B cell (primary cell): Measurements from ENCODE around the gene ZIC4. TPM values are rescaled to one million over a fixed set of nuclear protein-coding genes. Genes with fewer than 3 reads are reported as not detected.

Experiments used
- ATAC-seq: fragments of 200-7000 bp; cut with Tn5 transposase; one replicate; pipeline ENCODE4 v1.10.0; 2021; ENCODE audit warnings: low read depth, mild to moderate bottlenecking, moderate number of reproducible peaks, moderate library complexity
- CTCF ChIA-PET: fragments of 350-600 bp; sonication (Branson Sonifier 250); formaldehyde crosslinking; loops from one replicate; lab custom pipeline; 2021; ENCODE audit warnings: antibody characterized with exemption, inconsistent platforms; lab: Charles Lee
- POLR2A ChIA-PET: fragments of 350-600 bp; sonication (Branson Sonifier 250); formaldehyde crosslinking; loops from one replicate; lab custom pipeline; 2021; ENCODE audit warnings: antibody characterized with exemption; lab: Charles Lee
- DNase-seq: peaks from one replicate; pipeline ENCODE4 v3.0.0; 2013
- H2AFZ ChIP-seq: 2 replicates; pipeline ENCODE4 v1.6.1; 2012; ENCODE audit warnings: mild to moderate bottlenecking, low read depth, low read length; ENCODE audit not compliant: insufficient read depth, poor library complexity, severe bottlenecking
- H3K27ac ChIP-seq, 2 donors: 1 replicate in 1 of 2; 2 replicates in 1 of 2; pipeline ENCODE4 v1.5.1; 2012 to 2013; ENCODE audit warnings: low read length in 2 of 2, mild to moderate bottlenecking in 2 of 2, moderate library complexity in 1 of 2
- H3K27me3 ChIP-seq, 4 experiments: fragments of 200-600 bp in 1 of 4; sonication (generic) in 1 of 4; replicated peaks in 1 of 4; 1 replicate in 2 of 4; 2 replicates in 2 of 4; pipeline versions ENCODE4 v1.6.1 to v1.7.0; 2013 to 2016; ENCODE audit warnings: low read length in 3 of 4, mild to moderate bottlenecking in 2 of 4, mixed read lengths in 1 of 4, moderate library complexity in 1 of 4; ENCODE audit not compliant: insufficient read depth in 4 of 4, control insufficient read depth in 3 of 4; ENCODE audit errors: control extremely low read depth in 1 of 4
- H3K36me3 ChIP-seq, 2 experiments: replicated peaks in 1 of 2; 1 replicate in 1 of 2; 2 replicates in 1 of 2; pipeline versions ENCODE4 v1.6.1 to v1.7.1; 2013; ENCODE audit warnings: low read length in 1 of 2; ENCODE audit not compliant: insufficient read depth in 2 of 2, control insufficient read depth in 1 of 2; ENCODE audit errors: control extremely low read depth in 1 of 2, extremely low read depth in 1 of 2
- H3K4me1 ChIP-seq, 2 donors: fragments of 200-600 bp in 1 of 2; sonication (generic) in 1 of 2; 1 replicate in 1 of 2; 2 replicates in 1 of 2; pipeline versions ENCODE4 v1.5.1 to v1.6.1; 2013 to 2017; ENCODE audit warnings: low read length in 2 of 2; ENCODE audit not compliant: control insufficient read depth in 2 of 2, insufficient read depth in 2 of 2
- H3K4me2 ChIP-seq: replicated peaks from 2 replicates; pipeline ENCODE3; 2012; ENCODE audit warnings: mild to moderate bottlenecking, low read depth, low read length; ENCODE audit not compliant: poor library complexity, severe bottlenecking
- H3K4me3 ChIP-seq, 5 experiments: fragments of 200-600 bp in 1 of 5; sonication (generic) in 1 of 5; 1 replicate in 3 of 5; 2 replicates in 2 of 5; pipeline versions ENCODE4 v1.5.1 to v1.7.0; 2011 to 2016; ENCODE audit warnings: low read length in 4 of 5, mild to moderate bottlenecking in 4 of 5, low read depth in 2 of 5, control low read depth in 1 of 5, moderate library complexity in 1 of 5; ENCODE audit not compliant: insufficient read depth in 1 of 5; ENCODE audit errors: control extremely low read depth in 1 of 5, extremely low read depth in 1 of 5
- H3K79me2 ChIP-seq: fragments of 200-600 bp; sonication (generic); one replicate; pipeline ENCODE4 v1.6.0; 2016; ENCODE audit warnings: low read length; ENCODE audit not compliant: control insufficient read depth, insufficient read depth
- H3K9ac ChIP-seq: fragments of 200-600 bp; sonication (generic); 2 replicates; pipeline ENCODE4 v1.6.1; 2017; ENCODE audit warnings: mild to moderate bottlenecking, low read length, moderate library complexity
- H3K9me3 ChIP-seq, 3 donors: one replicate each; pipeline versions ENCODE4 v1.6.1 to v1.7.1; 2013; ENCODE audit warnings: low read length in 2 of 3; ENCODE audit not compliant: control insufficient read depth in 2 of 3, insufficient read depth in 1 of 3; ENCODE audit errors: control extremely low read depth in 1 of 3
- H4K20me1 ChIP-seq: 2 replicates; pipeline ENCODE4 v1.6.0; 2012; ENCODE audit warnings: mild to moderate bottlenecking, low read length; ENCODE audit not compliant: insufficient read depth, control insufficient read depth, poor library complexity, severe bottlenecking
- H3K27ac Mint-ChIP-seq: one replicate; pipeline ENCODE4 v1.8.0; 2021; ENCODE audit warnings: mixed read lengths
- H3K27me3 Mint-ChIP-seq: one replicate; pipeline ENCODE4 v1.8.0; 2021; ENCODE audit warnings: mixed read lengths
- H3K4me1 Mint-ChIP-seq: one replicate; pipeline ENCODE4 v1.8.0; 2021; ENCODE audit warnings: mixed read lengths
- H3K4me3 Mint-ChIP-seq: one replicate; pipeline ENCODE4 v1.8.0; 2021; ENCODE audit warnings: mixed read lengths
- H3K9me3 Mint-ChIP-seq: one replicate; pipeline ENCODE4 v1.8.0; 2022; ENCODE audit warnings: mixed read lengths; ENCODE audit not compliant: insufficient read depth
- CTCF ChIP-seq: fragments of 200-600 bp; IDR thresholded peaks from one replicate; pipeline ENCODE4 v1.8.0; 2022; ENCODE audit warnings: antibody characterized with exemption, mild to moderate bottlenecking
- EZH2 ChIP-seq: IDR thresholded peaks from 2 replicates; pipeline ENCODE4 v1.6.1; 2012; ENCODE audit warnings: borderline replicate concordance, low read depth, mild to moderate bottlenecking, moderate library complexity, low read length; ENCODE audit not compliant: insufficient read depth, poor library complexity, severe bottlenecking
- WGBS: methylation state at CpG from one replicate; pipeline ENCODE4 v1.1.5; 2013; ENCODE audit warnings: missing lambda C conversion rate; ENCODE audit not compliant: insufficient coverage; 5-methylcytosine and 5-hydroxymethylcytosine counted together
- intact Hi-C: fragments of 100-400 bp; cut with micrococcal nuclease; formaldehyde crosslinking; loops from one replicate; pipeline ENCODE4 v1.10.0; 2022
- polyA plus RNA-seq: library from polyadenylated mRNA; depleted of rRNA; stranded (reverse); fragments of >200 nt; gene quantifications from 2 replicates; pipeline ENCODE4 v1.2.3, GENCODE V29; 2012
- total RNA-seq, 2 donors: library from RNA; stranded (reverse); fragments of 120-200 nt in 1 of 2; gene quantifications; 1 replicate in 1 of 2; 2 replicates in 1 of 2; pipeline versions ENCODE4 v1.2.3 to v1.2.4, GENCODE V29; 2013 to 2022

ZIC4 gene
- total and polyA plus RNA-seq, 2 donors (not counting 1 experiment from before 2014, with no cell fraction given), result not detected

DNA sequence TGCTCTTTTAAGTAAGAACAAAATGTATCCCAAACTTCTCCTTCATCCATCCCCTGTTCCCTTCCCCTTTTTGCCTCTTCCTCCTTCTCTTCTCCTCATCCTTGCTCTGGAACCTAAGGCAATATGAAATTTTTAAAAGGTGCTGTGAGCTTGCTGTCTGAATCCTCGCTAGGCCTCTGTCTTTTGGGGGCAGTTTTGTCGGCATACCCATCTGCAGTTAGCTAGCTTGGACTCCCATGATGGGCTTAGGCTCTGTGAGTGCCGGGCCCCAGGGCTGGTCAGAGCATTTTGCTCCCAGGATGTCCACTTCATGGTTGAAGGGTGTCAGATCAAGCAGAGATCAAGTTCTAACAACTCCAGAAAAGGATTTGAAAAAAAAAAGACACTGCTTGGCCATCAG is 21.4 kb upstream of the ZIC4 start:
- Mint-ChIP-seq H3K27ac (no peak overlapping the region), H3K4me3 (no peak overlapping the region), H3K4me1 (no peaks in the 10 kb centered on the region), H3K9me3 (no peaks in the 10 kb centered on the region), H3K27me3 (peaks cover 28% of the 10 kb centered on the region)
- no peaks in the 10 kb centered on the region for H3K4me1 ChIP-seq
- no peak for TF ChIP-seq CTCF
- no peak for TF ChIP-seq EZH2
- ATAC-seq (no peak), DNase-seq (no peak)
- peaks cover 0 to 22% (median 7%) of the 10 kb centered on the region in 4 experiments for H3K27me3 ChIP-seq
- H3K4me2 ChIP-seq, result no peak overlapping the region
- no peaks in the 10 kb centered on the region for H4K20me1 ChIP-seq
- H3K27ac ChIP-seq, result no peak overlapping the region
- H2AFZ ChIP-seq, result no peak overlapping the region
- ChIA-PET POLR2A (no interaction called here), CTCF (no interaction called here)
- WGBS, result 96% methylated on average over 3 of the region's 3 CpGs
- intact Hi-C loops, result no loop called here
- H3K9me3 ChIP-seq, result peaks cover 0 to 16% (median 0%) of the 10 kb centered on the region in 3 donors
- H3K4me3 ChIP-seq, result no peak overlapping the region
- no peaks in the 10 kb centered on the region for H3K79me2 ChIP-seq
- H3K36me3 ChIP-seq, result no peaks in the 10 kb centered on the region
- no peak overlapping the region for H3K9ac ChIP-seq

DNA sequence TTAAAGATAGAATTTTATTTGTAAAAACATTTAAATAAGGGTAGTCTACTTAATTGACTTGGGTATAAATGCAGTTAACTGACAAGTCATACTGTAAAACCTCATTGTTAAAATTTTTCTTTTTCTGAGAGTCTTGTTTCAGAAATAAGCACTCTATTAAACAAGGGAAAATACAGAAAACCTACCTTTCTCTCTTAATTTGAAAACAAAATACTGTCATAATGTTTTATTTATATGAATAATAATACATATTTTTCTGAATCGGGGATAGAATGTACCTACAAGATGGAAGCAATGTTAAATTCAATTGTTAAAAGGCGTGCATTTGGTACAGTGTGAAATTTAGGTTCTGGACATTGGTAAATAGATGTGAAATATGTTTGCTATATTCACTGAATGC is 20.6 kb upstream of the ZIC4 start:
- ChIA-PET CTCF (no interaction called here), POLR2A (no interaction called here)
- no peak overlapping the region for H3K4me3 ChIP-seq
- no peak overlapping the region for H3K27ac ChIP-seq
- H3K79me2 ChIP-seq, result no peaks in the 10 kb centered on the region
- Mint-ChIP-seq H3K4me3 (no peak overlapping the region), H3K4me1 (no peaks in the 10 kb centered on the region), H3K9me3 (no peaks in the 10 kb centered on the region), H3K27ac (no peak overlapping the region), H3K27me3 (peaks cover 33% of the 10 kb centered on the region)
- no peaks in the 10 kb centered on the region for H3K4me1 ChIP-seq
- DNase-seq, result no peak
- no peaks in the 10 kb centered on the region for H4K20me1 ChIP-seq
- H3K27me3 ChIP-seq, result peaks cover 0 to 30% (median 13%) of the 10 kb centered on the region in 4 experiments
- H2AFZ ChIP-seq, result no peak overlapping the region
- no peaks in the 10 kb centered on the region for H3K36me3 ChIP-seq
- TF ChIP-seq EZH2, result no peak
- no peak for TF ChIP-seq CTCF
- ATAC-seq, result no peak
- no CpG with 5 or more reads among the region's 2 CpGs for WGBS
- no peak overlapping the region for H3K9ac ChIP-seq
- H3K4me2 ChIP-seq, result no peak overlapping the region
- intact Hi-C loops, result no loop called here
- peaks cover 0 to 20% (median 0%) of the 10 kb centered on the region in 3 donors for H3K9me3 ChIP-seq
